ENCODE measurements around the gene CAPRIN1. TPM values are rescaled to one million over a fixed set of nuclear protein-coding genes. Genes with fewer than 3 reads are reported as not detected.

The CAPRIN1 gene
- total RNA-seq, 1 experiment from 2014 or later: 1,470 TPM

DNA sequence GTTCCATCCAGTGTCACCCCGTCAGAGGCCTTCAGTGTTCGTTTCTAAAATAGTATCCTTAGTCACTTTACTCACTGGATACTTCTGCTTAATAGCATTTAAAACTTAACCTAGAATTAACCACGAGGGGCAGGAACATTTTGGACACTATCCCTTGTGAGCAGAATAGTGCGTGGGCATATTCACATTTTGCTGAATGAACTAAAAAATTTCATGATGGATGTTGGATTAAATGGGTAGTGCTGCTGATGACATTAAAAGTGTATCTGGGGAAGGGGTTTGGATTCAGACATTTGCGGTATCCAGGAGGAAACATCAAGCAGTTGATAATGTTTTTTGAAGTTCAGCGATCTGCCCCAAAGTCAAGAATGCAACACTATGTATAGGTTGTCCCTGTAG is 53.1 kb downstream of the CAPRIN1 start:
- H3K4me1 ChIP-seq (ENCODE audit: insufficient read depth, low read length, poor library complexity, severe bottlenecking): peaks cover 42% of the 10 kb centered on the region
- peak overlapping the region; percentile 93 for H3K27ac ChIP-seq (ENCODE audit: low read depth, low read length, poor library complexity, severe bottlenecking)
- ChIA-PET CTCF (interaction anchor here (0.6 kb wide), 1 partner anchor 117 kb away, joined by 13 read pairs; no protein-coding TSS in a partner anchor), POLR2A (ENCODE audit: low non-redundant PET) (interaction anchor here (1.0 to 1.2 kb wide), 2 partner anchors 54 to 56 kb away, joined by 7 to 9 read pairs; partner anchors contain the start of gene CAPRIN1)
- intact Hi-C loops (cut with micrococcal nuclease; ENCODE audit: unreplicated experiment): loop anchor here (1.0 kb wide), 2 partner anchors 107 to 254 kb away; partner anchors contain the start of gene ABTB2
- H3K36me3 ChIP-seq (ENCODE audit: insufficient read depth, low read length, poor library complexity, severe bottlenecking): peaks cover 63% of the 10 kb centered on the region
- no peaks in the 10 kb centered on the region for H3K9me3 ChIP-seq (ENCODE audit: low read depth, low read length, poor library complexity, severe bottlenecking)
- H3K4me3 ChIP-seq (ENCODE audit: low read depth, low read length, poor library complexity, severe bottlenecking): peak overlapping the region; percentile 55
- no peaks in the 10 kb centered on the region for H3K27me3 ChIP-seq (replicated peaks; ENCODE audit: insufficient read depth, low read depth, low read length, poor library complexity)
- BruUV-seq (replicated peaks): no TSS peak
- TF ChIP-seq CTCF (conservative IDR thresholded peaks at IDR 0.05; ENCODE audit: low read depth, low read length) (no peak), EZH2 (IDR thresholded peaks at IDR 0.05; ENCODE audit: borderline replicate concordance, low read depth, low read length, poor library complexity, severe bottlenecking) (no peak)
- no peak for DNase-seq (ENCODE audit: low spot score)

DNA sequence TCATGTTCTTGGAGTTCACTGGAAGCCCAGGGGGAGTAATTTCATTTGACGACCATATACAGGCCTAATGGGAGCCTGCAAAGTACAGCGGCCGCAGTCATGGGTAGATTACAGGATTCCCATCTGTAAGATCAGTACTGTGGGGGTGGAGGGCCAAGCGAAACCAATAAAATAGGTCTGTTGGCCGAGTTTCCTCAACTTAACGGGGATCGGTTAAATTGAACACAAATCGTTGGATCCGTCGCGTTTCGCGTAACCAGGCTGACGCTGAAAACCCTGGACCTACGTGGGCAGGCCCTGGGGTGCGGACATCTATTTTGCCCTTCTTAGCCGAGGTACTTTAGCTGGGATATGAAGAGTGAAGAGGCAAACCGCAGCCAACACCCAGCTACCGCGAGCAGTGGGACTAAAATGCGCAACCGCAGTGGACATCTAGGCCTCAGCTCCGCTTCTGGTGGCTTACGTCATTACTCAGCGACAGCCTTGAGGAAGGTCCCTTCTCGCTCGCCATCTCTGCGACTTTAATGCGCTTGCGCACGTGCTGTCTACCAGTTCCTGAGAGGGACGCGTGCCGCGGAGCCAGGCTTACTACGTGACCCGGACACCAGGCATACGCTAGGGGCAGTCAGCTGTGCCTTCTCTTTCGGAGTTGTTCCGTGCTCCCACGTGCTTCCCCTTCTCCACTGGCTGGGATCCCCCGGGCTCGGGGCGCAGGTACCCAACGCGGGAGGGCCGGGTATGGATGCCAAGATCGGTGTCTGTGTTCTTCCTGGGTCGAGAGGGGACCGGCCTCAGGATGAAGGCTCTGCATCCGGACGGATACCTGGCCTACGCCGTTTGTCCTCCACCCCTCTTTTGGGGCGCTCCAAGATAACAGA is 53.8 kb downstream of the CAPRIN1 start, which contains the start of gene NAT10:
Gene NAT10 (plus strand): TSS at position 551 of the 878 bp plus-strand sequence. CDS start 2,597 bp downstream, outside the sequence.
- peak within 1 kb of the TSS; percentile 93 for H3K27ac ChIP-seq (ENCODE audit: low read depth, low read length, poor library complexity, severe bottlenecking)
- H3K36me3 ChIP-seq (ENCODE audit: insufficient read depth, low read length, poor library complexity, severe bottlenecking): peaks cover 63% of the 10 kb centered on the region
- H3K4me1 ChIP-seq (ENCODE audit: insufficient read depth, low read length, poor library complexity, severe bottlenecking): peaks cover 42% of the 10 kb centered on the region
- peak; percentile 100 for DNase-seq (ENCODE audit: low spot score)
- POLR2A ChIA-PET (ENCODE audit: low non-redundant PET): interaction anchor here (1.0 to 1.2 kb wide), 2 partner anchors 54 to 57 kb away, joined by 7 to 9 read pairs; partner anchors contain the start of gene CAPRIN1
- no peaks in the 10 kb centered on the region for H3K27me3 ChIP-seq (replicated peaks; ENCODE audit: insufficient read depth, low read depth, low read length, poor library complexity)
- CTCF ChIA-PET: interaction anchor here (0.5 kb wide), 1 partner anchor 247 kb away, joined by 3 read pairs; no protein-coding TSS in a partner anchor
- H3K9me3 ChIP-seq (ENCODE audit: low read depth, low read length, poor library complexity, severe bottlenecking): no peaks in the 10 kb centered on the region
- intact Hi-C loops (cut with micrococcal nuclease; ENCODE audit: unreplicated experiment): loop anchor here (1.0 kb wide), 2 partner anchors 108 to 253 kb away; partner anchors contain the start of gene ABTB2
- BruUV-seq (replicated peaks): TSS peak; percentile 99
- TF ChIP-seq CTCF (conservative IDR thresholded peaks at IDR 0.05; ENCODE audit: low read depth, low read length) (peak; percentile 30; the same call in 1 of the 2 replicates), EZH2 (IDR thresholded peaks at IDR 0.05; ENCODE audit: borderline replicate concordance, low read depth, low read length, poor library complexity, severe bottlenecking) (no peak)
- H3K4me3 ChIP-seq (ENCODE audit: low read depth, low read length, poor library complexity, severe bottlenecking): peak within 1 kb of the TSS; percentile 55

DNA sequence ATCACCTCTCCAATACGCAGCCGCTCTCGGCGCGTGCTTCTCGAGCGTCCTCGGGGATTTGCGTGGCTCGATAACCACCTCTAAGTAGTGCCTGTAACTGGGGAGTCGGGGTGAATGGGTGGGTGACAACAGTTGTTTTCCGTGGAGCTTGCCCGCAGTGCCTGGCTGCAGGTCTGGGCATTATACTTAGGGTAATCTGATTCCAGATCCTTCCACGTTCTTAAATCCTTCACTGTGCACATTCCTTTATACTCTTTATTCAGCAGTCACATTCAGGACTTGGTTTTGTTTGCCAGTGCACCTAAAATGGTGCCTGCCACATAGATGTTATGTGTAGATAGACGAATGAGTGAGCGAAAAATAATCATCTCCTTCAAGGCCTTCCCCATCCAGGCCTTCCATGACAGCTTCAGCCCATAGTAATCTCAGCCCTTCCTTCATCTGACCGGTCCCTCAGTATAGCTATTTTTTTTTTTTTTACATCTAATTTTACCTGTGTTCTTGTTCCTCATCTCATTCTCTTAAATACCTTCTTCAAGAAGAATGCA is 54.5 kb downstream of the CAPRIN1 start:
- no peak for DNase-seq (ENCODE audit: low spot score)
- no peak for TF ChIP-seq EZH2 (IDR thresholded peaks at IDR 0.05; ENCODE audit: borderline replicate concordance, low read depth, low read length, poor library complexity, severe bottlenecking)
- TF ChIP-seq CTCF (conservative IDR thresholded peaks at IDR 0.05; ENCODE audit: low read depth, low read length): no peak
- intact Hi-C loops (cut with micrococcal nuclease; ENCODE audit: unreplicated experiment): loop anchor here (1.0 kb wide), 2 partner anchors 109 to 252 kb away; partner anchors contain the start of gene ABTB2
- Histone ChIP-seq H3K9me3 (ENCODE audit: low read depth, low read length, poor library complexity, severe bottlenecking) (no peaks in the 10 kb centered on the region), H3K27ac (ENCODE audit: low read depth, low read length, poor library complexity, severe bottlenecking) (peak overlapping the region; percentile 93), H3K27me3 (replicated peaks; ENCODE audit: insufficient read depth, low read depth, low read length, poor library complexity) (no peaks in the 10 kb centered on the region), H3K4me1 (ENCODE audit: insufficient read depth, low read length, poor library complexity, severe bottlenecking) (peaks cover 42% of the 10 kb centered on the region), H3K36me3 (ENCODE audit: insufficient read depth, low read length, poor library complexity, severe bottlenecking) (peaks cover 63% of the 10 kb centered on the region), H3K4me3 (ENCODE audit: low read depth, low read length, poor library complexity, severe bottlenecking) (peak overlapping the region; percentile 55)
- ChIA-PET CTCF (interaction anchor here (0.6 to 1.2 kb wide), 3 partner anchors 271 to 376 kb away, joined by 3 to 5 read pairs (median 5); no protein-coding TSS in a partner anchor), POLR2A (ENCODE audit: low non-redundant PET) (interaction anchor here (0.6 to 1.2 kb wide), 2 partner anchors 57 to 118 kb away, joined by 6 to 7 read pairs; no protein-coding TSS in a partner anchor)
- TSS peak; percentile 31 for BruUV-seq (replicated peaks)
